Measurements from ENCODE around the gene FASN.

Gene FASN

DNA sequence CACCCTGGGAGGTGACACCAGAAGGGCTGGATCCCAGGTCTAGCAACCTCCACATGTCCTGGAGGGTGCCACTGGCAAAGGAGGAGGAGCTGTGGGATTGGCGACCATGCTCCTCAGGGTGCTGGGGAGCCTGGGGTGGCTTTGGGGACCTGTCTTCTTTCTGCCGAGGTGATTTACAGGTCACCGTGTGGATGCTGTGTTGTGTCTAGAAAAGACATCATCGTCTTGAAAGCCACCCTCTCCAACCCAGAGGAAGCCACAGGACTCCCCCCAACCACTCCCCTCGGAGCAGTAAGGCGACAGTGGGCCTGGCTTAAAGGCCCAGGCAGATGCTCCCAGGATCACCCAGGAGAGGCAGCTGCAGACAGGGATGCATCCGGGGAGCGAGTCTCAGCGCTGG, 29.7 kb upstream of the FASN start:
- no peak overlapping the region for H2AFZ ChIP-seq
- H3K27ac ChIP-seq = no peak overlapping the region
- H3K4me1 ChIP-seq = peaks cover 3% of the 10 kb centered on the region
- no peaks in the 10 kb centered on the region for H3K9me3 ChIP-seq (ENCODE audit: control insufficient read depth, low read length)
- H3K79me2 ChIP-seq = no peaks in the 10 kb centered on the region
- H3K27me3 ChIP-seq (ENCODE audit: control insufficient read depth, insufficient read depth, low read length) = no peaks in the 10 kb centered on the region
- H3K36me3 ChIP-seq (ENCODE audit: control insufficient read depth, insufficient read depth, low read length) = no peaks in the 10 kb centered on the region
- no peak overlapping the region for H3K9ac ChIP-seq
- H3K4me2 ChIP-seq (ENCODE audit: low read length) = no peak overlapping the region
- TF ChIP-seq, protein P1, sequence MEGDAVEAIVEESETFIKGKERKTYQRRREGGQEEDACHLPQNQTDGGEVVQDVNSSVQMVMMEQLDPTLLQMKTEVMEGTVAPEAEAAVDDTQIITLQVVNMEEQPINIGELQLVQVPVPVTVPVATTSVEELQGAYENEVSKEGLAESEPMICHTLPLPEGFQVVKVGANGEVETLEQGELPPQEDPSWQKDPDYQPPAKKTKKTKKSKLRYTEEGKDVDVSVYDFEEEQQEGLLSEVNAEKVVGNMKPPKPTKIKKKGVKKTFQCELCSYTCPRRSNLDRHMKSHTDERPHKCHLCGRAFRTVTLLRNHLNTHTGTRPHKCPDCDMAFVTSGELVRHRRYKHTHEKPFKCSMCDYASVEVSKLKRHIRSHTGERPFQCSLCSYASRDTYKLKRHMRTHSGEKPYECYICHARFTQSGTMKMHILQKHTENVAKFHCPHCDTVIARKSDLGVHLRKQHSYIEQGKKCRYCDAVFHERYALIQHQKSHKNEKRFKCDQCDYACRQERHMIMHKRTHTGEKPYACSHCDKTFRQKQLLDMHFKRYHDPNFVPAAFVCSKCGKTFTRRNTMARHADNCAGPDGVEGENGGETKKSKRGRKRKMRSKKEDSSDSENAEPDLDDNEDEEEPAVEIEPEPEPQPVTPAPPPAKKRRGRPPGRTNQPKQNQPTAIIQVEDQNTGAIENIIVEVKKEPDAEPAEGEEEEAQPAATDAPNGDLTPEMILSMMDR (IDR thresholded peaks at IDR 0.05) = no peak
- H3K4me3 ChIP-seq (ENCODE audit: low read depth, low read length) = no peak overlapping the region

DNA sequence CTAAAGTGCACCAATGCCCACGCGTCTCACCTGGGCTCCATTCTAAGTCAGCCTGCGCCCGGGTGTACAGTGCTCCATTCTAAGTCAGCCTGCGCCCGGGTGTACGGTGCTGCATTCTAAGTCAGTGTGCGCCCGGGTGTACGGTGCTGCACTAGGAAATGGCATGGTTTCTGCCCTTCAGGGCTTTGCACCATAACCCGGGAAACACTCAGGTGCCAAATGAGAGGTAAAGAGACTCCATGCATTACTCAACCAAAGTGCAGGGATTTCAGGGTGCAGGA, 29.2 kb upstream of the FASN start:
- Histone ChIP-seq H3K9ac (no peak overlapping the region), H3K4me2 (ENCODE audit: low read length) (no peak overlapping the region), H3K9me3 (ENCODE audit: control insufficient read depth, low read length) (no peaks in the 10 kb centered on the region), H3K27me3 (ENCODE audit: control insufficient read depth, insufficient read depth, low read length) (no peaks in the 10 kb centered on the region), H3K4me1 (peaks cover 3% of the 10 kb centered on the region), H3K27ac (no peak overlapping the region), H3K36me3 (ENCODE audit: control insufficient read depth, insufficient read depth, low read length) (no peaks in the 10 kb centered on the region), H3K4me3 (ENCODE audit: low read depth, low read length) (no peak overlapping the region), H3K79me2 (no peaks in the 10 kb centered on the region), H2AFZ (no peak overlapping the region)
- TF ChIP-seq, protein P1 (IDR thresholded peaks at IDR 0.05) = no peak

DNA sequence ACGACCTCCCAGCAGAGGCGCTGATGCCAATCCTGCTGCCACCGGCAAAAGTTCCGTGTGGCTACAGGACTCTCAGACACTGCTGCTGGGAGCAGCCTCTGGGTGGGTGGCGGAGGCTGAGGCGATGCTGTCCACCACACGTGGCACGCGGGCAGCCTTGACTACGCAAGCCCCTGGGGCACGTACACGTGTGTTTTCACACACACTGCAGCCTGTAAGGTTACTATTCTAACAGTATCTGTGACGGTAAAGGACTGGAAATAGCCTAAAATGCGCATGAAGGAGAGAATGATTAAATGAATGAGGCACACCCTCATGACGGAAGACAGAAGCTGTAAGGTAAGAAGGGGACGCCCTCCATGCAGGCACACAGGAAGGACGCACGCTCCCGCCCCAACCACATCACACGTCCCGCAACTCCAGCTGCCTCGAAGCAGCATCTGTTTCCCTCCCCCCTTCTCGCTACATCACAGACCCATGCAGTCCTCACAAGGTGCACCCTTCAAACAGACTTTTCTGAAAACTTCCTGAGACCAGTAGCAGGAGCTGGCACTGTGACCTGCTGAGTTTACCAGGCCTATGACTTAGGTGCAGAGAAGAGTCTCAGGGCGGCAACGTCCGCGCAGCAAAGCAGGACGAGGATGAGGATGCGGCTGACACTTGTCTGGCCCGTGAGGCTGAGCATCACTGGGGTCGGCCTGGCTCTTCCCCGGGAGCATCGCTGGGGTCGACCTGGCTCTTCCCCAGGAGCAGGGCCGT, 28.7 kb upstream of the FASN start:
- H3K4me2 ChIP-seq (ENCODE audit: low read length) = no peak overlapping the region
- H3K27me3 ChIP-seq (ENCODE audit: control insufficient read depth, insufficient read depth, low read length) = no peaks in the 10 kb centered on the region
- no peak overlapping the region for H2AFZ ChIP-seq
- peaks cover 3% of the 10 kb centered on the region for H3K4me1 ChIP-seq
- no peaks in the 10 kb centered on the region for H3K36me3 ChIP-seq (ENCODE audit: control insufficient read depth, insufficient read depth, low read length)
- H3K79me2 ChIP-seq = no peaks in the 10 kb centered on the region
- TF ChIP-seq, protein P1 (IDR thresholded peaks at IDR 0.05) = no peak
- H3K9ac ChIP-seq = no peak overlapping the region
- no peak overlapping the region for H3K27ac ChIP-seq
- no peak overlapping the region for H3K4me3 ChIP-seq (ENCODE audit: low read depth, low read length)
- no peaks in the 10 kb centered on the region for H3K9me3 ChIP-seq (ENCODE audit: control insufficient read depth, low read length)

DNA sequence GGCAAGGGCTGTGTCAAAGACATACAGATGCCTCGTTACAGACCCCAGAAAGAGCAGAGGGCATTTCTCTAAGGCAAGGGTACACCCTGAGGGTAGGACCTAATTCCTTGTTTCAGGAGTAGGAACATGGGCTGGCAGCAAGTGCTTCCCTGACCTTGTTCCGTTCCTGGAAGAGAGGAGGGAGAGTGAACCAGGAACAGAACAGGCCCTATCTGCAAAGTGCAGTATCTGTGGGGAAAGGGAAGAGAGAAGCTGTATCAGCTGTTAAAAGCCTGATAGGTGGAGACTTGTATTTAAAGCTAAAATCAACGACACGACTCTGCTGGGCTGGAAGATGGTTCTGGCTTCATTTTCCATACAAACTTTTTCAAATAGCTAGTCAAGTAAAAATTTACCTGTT, 26.1 kb upstream of the FASN start:
- Histone ChIP-seq H3K9me3 (ENCODE audit: control insufficient read depth, low read length) (no peaks in the 10 kb centered on the region), H3K27me3 (ENCODE audit: control insufficient read depth, insufficient read depth, low read length) (no peaks in the 10 kb centered on the region), H3K27ac (no peak overlapping the region), H3K4me1 (peaks cover 4% of the 10 kb centered on the region), H3K4me3 (ENCODE audit: low read depth, low read length) (no peak overlapping the region), H3K9ac (no peak overlapping the region), H3K36me3 (ENCODE audit: control insufficient read depth, insufficient read depth, low read length) (no peaks in the 10 kb centered on the region), H3K79me2 (no peaks in the 10 kb centered on the region), H3K4me2 (ENCODE audit: low read length) (no peak overlapping the region), H2AFZ (no peak overlapping the region)
- TF ChIP-seq, protein P1 (IDR thresholded peaks at IDR 0.05) = no peak
